Measurements from ENCODE around the gene SETD1A.

Gene SETD1A

DNA sequence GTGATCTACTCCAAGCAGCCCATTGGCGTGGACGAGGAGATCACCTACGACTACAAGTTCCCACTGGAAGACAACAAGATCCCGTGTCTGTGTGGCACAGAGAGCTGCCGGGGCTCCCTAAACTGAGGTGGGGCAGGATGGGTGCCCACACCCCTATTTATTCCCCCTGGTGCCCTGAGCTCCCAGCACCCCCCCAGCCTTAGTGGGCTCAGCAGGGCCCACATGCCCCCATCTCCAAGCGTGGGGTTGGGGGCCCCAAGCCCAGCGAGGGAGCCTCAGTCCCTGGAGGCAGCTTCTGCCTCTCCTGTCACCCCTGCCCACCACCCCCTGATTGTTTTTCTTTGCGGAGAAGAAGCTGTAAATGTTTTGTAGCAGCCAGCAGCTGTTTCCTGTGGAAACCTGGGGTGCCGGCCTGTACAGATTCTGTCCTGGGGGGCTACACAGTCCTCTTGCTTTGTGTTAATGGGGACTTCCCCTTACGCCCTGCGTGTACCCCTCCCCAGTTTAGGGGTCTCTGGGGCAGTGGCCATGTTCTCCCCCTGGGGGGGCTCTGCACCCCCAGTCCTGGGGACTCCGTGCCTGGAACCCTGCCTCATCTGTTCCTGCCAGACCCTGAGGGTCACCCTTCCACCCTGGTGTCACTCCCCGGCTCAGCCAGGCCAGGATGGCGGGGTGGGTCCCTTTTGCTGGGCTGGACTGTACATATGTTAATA lies 26.5 kb downstream of the SETD1A start:
- DNase-seq = no peak

DNA sequence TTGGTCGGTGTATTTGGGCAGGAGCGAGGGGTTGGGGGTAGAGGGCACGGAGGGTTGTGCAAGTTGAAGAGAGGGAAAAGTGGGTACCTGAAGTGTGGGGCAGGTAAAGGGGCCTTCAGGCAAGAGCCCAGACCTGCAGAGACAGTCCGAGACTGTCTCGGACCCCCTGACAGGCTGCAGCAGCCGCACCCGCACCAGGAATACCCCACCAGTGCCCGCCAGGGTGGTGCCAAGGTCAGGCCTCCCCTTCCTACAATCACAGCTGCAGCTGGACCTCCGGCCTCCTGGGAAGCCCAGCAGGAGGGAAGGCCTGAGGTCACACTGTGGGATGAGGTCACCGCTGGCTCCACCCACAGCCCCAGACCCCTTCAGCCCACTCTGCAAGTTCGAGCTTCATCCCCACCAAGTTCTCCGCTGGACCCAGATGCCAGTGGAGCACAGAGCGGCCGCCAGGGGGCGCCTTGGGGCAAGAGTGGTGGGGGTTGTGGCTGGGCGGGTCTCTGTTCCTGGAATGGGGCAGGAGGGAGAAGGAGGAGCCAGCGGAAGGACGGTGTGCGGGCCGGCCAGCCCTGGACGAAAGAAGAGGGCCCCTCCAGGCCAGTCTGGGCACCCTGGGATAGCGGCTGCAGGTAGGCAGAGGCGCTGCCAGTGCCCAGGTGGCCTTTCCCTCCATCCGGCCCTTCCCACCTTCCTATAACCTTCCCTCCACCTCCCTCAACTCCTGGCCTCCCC lies 27.3 kb downstream of the SETD1A start, which contains the start of gene HSD3B7:
TSS of gene HSD3B7 (plus strand) at position 539 of the 732 bp plus-strand sequence. CDS start 452 bp downstream, outside the sequence.
- DNase-seq = peak; percentile 68

DNA sequence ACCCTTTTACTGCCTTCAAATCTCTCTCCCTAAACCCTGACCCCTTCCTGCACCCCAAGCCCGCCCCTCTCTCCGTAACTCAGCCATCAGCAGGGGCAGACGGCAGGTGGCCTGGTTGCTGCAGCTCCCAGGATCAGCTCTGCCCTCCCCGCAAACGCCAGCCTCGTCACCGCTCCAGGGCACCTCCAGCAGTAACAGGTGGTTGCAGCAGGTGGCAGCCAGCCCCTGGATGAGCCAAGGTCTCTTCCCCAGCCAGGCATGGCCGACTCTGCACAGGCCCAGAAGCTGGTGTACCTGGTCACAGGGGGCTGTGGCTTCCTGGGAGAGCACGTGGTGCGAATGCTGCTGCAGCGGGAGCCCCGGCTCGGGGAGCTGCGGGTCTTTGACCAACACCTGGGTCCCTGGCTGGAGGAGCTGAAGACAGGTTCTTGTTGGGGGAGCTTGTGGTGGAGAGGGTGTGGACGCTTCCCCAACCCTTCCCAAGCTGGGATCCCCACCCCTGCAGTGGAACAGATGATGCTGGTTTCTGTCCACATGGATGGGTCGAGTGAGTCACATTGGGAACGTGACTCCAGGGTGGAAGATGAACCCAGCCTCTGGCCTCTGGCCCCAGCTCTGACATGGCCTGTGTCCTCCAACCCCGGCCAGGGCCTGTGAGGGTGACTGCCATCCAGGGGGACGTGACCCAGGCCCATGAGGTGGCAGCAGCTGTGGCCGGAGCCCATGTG lies 28.0 kb downstream of the SETD1A start:
- DNase-seq = peak; percentile 54

DNA sequence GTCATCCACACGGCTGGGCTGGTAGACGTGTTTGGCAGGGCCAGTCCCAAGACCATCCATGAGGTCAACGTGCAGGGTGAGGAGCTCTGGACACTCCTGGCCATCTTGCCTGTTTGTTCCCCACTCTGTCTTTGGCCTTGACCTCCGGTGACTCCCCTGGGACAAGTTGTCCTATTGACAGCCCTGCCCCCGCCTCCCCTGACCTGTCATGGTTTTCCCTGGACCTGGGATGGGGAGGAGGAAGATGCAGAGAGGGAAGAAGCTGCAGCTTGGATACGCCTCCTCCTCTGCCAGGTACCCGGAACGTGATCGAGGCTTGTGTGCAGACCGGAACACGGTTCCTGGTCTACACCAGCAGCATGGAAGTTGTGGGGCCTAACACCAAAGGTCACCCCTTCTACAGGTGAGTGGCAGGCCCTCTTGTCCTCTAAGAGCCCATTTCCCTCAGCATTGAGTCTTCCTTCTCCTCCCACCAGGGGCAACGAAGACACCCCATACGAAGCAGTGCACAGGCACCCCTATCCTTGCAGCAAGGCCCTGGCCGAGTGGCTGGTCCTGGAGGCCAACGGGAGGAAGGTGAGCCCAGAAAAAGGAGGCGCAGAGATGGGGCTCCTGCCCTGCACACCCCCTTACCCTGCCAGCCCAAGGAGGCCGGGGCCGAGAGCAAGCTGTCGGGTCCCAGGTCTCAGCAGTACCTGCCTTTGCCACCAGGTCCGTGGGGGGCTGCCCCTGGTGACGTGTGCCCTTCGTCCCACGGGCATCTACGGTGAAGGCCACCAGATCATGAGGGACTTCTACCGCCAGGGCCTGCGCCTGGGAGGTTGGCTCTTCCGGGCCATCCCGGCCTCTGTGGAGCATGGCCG lies 28.8 kb downstream of the SETD1A start:
- DNase-seq = no peak

DNA sequence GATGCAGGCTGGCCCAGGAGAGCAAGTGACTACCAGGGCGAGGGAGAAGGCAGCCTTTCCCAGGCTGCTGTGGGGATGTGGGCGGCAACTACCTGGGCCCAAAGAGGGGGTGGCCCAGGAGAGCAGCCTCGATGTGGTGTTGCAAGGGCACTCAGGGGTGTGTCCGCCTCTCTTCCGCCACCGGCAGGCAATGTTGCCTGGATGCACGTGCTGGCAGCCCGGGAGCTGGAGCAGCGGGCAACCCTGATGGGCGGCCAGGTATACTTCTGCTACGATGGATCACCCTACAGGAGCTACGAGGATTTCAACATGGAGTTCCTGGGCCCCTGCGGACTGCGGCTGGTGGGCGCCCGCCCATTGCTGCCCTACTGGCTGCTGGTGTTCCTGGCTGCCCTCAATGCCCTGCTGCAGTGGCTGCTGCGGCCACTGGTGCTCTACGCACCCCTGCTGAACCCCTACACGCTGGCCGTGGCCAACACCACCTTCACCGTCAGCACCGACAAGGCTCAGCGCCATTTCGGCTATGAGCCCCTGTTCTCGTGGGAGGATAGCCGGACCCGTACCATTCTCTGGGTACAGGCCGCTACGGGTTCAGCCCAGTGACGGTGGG lies 30.1 kb downstream of the SETD1A start:
- no peak for DNase-seq

DNA sequence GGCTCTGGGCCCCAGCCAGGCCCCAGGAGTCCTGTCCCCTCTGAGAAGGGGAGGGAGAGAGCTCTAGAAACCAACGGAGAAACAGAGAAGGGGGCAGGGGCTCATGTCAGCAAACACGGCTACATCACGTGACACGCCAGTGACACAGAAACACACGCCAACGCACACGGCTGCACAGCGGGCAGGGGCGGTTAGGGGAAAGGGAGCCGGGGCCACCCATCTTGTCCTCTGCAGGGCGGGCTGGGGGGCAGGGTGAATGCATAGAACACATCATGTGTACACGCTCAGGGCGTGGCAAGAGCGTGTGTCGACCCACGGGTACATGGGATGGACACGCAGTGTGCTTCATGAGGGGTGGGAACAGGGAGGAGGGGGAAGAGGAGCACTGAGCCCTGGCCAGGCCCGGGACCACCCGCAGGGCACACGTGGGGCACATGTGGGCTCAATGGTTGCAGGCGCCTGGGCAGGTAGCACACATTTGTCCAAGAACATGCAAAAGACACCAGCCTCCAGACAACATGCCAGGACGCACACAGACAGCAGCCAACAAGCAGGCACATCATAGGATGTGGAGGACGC lies 32.0 kb downstream of the SETD1A start:
- DNase-seq = no peak

DNA sequence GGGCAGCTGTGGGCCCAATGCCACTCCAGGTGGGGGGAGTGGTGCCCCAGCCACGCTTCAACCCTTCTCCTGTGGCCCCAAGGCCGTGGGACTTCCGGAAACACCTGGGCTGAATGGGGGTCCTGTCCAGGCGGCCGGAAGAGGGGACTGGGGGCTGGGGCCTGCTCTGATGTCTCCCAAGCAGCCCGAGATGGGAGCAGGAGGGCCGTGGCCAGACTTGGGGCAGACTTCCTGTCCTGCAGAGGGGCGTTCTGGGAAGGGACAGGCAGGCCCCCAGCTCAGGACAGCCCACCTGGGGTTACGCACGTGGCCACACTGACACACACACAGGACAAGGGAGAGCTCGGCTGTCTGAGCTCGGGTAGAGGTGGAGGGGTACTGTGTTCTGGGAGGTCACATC lies 32.6 kb downstream of the SETD1A start:
- no peak for DNase-seq

DNA sequence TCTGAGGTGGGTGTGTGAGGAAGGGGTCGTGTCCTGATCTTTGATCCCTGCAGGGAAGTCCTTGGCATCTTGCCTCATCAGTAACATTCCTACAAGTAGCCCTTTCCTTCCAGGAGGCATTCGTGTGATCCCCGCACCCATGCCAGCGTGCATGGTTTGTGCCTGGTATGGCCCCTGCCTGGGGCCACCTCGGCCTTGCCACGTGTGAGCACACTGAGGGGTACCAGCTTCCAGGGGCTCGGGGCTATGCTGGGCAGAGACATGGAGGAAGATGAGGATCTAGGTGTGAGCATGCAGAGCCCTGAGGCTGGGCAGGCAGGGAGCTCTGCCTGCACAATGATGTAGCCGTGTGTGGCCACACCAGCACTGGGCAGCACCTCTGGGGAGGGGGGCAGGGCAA lies 33.5 kb downstream of the SETD1A start:
- DNase-seq = no peak

DNA sequence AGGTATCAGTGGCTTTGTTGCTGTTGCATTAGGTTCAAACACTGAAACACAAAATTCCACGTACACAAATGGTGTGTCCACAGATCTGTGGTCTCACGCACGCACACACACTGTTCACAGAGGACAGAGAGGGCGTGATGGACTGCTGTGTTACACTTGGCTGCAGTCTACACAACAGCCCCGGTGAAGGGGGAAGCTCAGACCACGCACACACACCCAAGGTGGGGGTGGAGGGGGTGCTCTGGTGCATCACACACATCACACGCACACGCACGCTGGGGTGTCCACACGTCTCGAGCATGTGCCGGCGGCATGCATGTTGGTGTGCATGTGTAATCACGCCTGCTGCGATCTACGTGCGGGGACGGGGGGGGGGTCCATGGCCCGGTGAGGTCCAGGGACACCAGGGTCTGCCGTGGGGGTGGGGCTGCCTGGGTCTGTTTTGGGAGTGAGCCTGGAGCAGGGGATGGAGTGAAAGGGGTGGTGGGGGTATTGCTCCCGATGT lies 34.8 kb downstream of the SETD1A start:
- DNase-seq = no peak

DNA sequence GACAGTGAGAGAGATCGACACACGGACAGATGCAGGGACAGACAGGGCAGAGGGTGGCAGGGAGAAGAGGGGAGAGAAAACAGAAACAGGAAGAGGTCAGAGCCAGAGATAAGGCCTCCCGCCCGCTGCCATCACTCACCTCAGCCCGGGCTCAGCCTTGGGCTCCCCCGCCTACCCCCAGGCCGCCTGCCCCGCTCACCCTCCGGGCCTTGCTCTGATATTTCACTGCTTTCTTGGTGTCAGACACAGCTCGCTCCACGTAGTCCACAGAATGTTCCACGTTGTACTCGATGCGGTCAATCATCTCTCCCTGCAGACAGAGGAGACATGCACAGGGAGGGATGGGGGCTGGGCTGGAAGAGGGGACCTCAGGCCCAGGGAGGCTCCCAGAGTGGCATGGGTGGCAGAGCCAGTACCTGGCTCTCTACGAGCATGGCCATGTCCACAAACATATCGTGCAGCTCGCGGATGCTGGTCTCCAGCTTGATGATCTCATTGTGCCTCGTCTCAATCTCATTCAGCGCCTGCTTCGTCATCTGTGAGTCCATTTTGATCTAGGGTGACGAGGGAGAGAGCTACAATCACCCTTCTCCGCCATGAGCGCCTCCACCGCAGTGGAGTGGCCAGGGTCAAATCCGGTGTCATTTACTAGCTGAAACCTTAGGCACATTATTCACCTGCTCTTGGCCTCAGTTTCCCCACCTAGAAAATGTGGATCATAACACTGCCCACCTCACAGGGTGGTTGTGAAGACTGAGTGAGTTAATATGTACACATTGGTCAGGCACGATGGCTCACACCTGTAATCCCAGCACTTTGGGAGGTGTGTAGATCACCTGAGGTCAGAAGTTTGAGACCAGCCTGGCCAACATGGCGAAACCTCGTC lies 35.6 kb downstream of the SETD1A start:
- no peak for DNase-seq

DNA sequence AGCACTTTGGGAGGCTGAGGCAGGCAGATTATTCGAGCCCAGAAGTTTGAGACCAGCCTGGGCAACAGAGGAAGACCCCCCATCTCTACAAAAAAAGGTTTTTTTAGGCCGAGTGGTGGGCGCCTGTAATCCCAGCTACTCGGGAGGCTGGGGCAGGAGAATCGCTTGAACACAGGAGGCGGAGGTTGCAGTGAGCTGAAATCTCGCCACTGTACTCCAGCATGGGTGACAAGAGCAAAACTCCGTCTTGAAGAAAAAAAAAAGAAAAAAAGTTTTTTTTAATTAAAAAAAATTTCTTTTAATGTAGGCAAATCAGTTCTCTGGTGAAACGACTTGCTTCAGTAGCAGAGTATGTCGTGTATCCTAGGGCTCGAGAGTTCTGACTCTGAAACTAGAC lies 38.4 kb downstream of the SETD1A start:
- DNase-seq = no peak

DNA sequence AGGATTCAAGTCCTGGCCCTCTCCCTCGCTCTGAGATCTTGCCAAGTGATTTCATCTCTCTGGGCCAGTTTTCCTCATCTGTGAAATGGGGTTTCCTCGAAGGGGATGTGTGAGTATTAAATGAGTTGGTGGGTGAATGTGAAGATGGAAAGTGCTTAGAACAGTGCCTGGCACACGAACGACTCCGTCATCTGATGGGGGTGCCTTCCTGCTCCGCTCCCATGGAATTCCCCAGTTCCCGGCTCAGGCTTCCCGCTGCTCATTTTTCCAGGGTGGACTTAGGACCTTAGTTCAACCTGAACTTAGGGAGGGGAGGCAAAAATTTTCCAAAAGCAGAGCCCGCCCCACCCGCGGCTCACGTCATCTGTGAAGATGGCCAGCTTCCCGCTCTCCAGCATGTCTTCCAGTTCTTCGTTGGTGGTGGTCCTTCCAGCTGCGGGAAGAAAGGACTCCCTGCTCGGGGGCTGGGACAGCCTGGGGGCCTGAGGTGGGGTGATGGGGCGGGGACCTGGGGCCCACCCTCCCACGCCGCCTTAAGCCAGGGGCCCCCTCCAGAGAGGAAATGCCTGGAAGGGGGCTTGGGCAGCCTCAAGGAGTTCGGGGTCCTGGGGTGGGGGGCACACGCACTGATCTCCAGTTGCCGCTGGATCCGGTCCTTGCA lies 38.9 kb downstream of the SETD1A start:
- peak; percentile 87 for DNase-seq

DNA sequence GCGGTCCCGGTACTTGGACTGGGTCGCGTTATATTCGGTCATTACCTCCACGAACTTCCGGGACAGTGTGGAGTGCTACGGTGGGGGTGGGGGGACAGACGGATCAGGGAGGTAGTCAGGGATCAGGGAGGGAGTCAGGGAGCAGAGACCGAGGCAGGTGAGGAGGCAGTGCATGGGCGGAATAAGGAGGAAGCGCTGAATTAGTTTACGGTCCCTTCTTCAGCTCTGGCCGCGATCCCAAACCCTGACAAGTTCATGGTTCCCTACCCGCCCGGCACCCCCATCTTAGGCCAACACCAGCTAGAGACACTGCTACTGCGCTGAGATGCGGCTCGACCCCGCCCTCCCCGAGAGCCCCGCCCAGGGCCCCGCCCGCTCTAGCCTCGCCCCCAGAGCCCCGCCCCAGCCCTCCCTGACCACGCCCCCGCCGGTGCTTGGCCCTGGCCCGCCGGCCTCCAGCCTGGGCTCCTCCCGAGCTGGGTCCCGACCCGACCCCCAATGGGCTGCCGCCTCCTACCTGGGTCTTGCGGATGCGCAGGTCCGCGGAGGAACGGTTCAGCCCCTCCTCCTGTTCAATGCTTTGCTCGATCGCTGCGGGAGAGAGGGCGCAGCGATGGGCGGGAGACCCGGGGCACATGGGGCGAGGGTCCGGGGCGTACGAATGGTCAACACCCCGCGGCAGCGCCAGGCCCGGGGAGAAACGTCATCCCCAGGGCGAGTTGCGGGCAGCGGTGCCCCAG lies 39.6 kb downstream of the SETD1A start:
- peak; percentile 98 for DNase-seq

DNA sequence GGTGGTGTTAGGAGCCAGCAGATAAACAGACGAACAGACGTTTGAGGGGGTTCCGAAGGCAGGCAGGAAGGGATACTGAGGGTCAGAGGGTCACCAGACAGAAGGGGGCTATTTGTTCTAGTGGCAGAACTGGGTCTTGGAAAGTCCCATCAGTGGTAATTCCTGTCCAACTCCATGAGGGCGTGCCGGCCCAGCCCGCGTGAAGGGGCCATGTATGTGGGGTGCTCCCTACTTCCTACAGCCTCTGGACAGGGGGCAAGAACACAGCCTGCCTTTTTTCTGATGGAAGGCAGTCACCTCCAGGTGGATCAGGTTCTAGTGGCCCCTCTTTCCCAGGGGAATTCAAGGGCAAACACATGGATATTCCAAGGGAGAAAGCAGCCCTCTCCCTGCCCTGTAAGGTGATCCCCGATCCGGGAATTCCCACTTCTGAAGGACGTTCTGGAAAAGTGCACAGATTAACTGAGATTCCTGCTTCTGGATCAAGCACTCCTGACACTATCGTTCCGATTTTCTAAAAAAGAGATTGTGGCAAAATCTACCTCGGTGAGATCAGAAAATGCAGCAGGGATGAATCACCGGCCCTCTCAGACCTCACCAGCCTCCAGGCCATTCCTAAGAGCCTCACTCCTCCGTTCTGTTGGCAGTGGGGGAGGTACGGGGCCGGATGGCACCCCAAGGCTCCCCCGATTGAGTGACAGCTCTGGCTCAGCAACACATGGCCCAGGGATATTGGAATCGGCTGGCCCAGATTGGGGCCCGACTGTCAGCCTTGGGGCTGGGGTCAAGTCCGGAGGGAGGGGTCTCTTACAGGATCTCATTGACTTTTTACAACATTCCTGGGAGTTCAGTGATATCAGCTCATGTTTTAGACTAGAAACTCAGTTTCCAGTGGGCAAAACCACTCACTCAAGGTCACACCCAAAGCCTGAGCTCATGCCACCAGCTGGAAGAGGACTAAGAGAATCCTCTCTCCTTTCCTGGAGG lies 40.5 kb downstream of the SETD1A start:
- DNase-seq = peak; percentile 98

DNA sequence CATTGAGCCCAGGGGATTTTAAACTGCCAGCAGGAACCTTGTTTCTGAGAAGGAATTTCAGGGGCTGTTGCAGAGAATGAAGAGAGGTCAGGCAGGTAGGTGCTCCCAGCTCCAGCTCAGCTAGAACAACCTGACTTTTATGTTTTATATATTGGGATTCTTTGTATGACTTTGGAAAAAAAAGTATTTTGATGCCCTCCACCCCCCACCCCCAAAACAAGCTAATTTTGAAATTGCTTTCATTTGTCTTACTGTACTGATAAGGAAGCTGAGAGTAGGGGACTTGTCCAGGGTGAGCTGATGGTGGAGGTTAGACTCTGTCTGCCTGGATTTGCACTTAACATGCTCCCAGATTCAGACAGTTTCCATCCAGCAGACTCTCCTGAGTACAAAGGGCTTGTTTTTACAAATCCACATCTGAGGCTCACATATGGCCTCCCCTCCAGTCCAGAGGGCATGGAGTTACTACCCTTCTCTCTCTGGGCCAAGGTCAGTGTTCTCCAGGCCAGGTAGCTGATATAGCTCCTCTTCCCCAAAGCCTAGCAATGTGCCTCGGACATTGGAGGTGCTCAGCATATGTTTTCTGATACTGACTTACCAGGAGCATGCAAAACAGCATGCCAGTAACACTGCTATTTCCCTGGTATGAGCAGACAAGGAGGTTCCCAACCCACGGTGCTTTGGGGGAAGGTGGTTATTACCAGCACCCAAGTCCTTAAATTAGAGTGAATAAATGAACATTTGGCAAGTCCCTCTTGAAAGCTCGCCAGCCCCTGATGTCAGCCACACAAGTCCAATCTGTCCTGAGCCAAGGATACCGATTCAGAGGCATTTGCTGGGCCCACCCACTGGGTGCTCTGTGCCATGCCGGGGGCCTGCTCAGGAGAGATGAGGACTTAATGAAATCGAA lies 41.6 kb downstream of the SETD1A start:
- DNase-seq = no peak

DNA sequence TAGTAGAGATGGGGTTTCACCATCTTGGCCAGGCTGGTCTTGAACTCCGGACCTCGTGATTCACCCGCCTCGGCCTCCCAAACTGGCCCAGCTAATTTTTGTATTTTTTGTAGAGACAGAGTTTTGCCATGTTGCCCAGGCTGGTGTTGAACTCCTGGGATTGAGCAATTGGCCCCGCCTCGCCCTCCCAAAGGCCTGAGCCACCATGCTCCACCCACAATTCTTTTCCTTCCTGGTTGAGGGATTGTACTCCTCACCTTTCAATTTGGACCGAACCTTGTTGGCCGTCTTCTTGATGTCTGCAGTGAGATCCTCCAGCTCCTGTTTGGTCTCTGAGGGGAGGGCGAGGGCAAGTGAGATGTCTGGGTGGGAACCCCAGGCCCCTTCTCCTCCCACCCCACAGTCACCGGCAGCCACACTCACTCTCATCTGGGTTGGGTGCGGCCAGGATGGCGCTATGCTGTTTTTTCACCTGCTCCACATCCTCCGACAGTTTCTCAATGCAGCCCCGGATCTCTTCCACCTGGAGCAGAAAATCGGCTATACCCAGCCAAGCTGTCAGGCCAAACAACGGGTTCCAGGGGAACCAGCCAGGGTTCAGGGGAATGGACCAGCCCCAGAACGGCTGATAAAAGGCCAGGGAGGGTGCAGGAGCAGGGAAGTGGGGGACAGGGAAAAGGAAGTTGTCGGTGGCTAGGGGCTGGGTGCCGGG lies 43.3 kb downstream of the SETD1A start:
- DNase-seq = no peak
